Esophagus squamous epithelium (tissue), 4 donors: Measurements from ENCODE around the gene ARID3B.

Experiments used
- CTCF ChIP-seq, 6 experiments: fragments of 450-650 bp in 4 of 6; fragments of 200-600 bp in 2 of 6; sonication (generic) in 2 of 6; IDR thresholded peaks; one replicate each; pipeline ENCODE4 v1.5.1; 2016 to 2019; ENCODE audit warnings: antibody characterized with exemption in 6 of 6, mild to moderate bottlenecking in 4 of 6, moderate library complexity in 4 of 6
- POLR2A ChIP-seq, 4 donors: fragments of 450-650 bp; IDR thresholded peaks; one replicate each; pipeline ENCODE4 v1.6.1; 2017; ENCODE audit warnings: antibody characterized with exemption in 4 of 4, mild to moderate bottlenecking in 4 of 4, moderate library complexity in 3 of 4

DNA sequence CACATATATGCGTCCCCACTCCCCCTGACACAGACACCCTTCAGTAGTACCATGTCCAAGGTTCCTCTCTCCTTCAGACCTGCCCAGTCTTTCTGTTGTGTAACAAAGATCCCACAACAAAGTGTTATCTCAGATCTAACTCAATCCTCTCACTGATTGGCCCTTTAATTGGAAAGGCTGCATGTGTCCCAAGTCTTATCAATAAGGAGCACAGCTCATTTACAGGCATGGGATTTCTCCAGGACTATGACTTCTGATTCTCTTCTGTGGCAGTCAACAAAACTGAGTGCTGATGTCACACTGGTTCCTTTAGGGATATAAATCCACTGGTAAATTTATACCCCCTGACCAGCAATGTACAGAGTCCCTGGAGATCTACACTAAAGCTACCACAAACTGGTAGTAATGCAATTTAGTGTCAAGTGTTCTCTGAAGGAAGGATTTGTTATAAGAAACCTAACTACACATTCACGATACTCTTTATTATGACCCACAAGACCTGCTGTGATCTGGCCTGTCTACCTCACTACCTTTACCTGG lies 102.7 kb downstream of the ARID3B start:
- TF ChIP-seq CTCF (IDR thresholded peaks at IDR 0.05) (no peak), POLR2A (IDR thresholded peaks at IDR 0.05) (no peak)
